Stimulated activated naive CD4-positive, alpha-beta T cell (primary cell): ENCODE measurements around the gene KCNK5.
A peak's percentile ranks its signal among the peaks of the same experiment; 100 is the strongest.

Experiments used
- DNase-seq, 6 experiments: peaks; one replicate each; lab custom pipeline; 2025; lab: John Stamatoyannopoulos, UW

Gene KCNK5, protein sequence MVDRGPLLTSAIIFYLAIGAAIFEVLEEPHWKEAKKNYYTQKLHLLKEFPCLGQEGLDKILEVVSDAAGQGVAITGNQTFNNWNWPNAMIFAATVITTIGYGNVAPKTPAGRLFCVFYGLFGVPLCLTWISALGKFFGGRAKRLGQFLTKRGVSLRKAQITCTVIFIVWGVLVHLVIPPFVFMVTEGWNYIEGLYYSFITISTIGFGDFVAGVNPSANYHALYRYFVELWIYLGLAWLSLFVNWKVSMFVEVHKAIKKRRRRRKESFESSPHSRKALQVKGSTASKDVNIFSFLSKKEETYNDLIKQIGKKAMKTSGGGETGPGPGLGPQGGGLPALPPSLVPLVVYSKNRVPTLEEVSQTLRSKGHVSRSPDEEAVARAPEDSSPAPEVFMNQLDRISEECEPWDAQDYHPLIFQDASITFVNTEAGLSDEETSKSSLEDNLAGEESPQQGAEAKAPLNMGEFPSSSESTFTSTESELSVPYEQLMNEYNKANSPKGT

DNA sequence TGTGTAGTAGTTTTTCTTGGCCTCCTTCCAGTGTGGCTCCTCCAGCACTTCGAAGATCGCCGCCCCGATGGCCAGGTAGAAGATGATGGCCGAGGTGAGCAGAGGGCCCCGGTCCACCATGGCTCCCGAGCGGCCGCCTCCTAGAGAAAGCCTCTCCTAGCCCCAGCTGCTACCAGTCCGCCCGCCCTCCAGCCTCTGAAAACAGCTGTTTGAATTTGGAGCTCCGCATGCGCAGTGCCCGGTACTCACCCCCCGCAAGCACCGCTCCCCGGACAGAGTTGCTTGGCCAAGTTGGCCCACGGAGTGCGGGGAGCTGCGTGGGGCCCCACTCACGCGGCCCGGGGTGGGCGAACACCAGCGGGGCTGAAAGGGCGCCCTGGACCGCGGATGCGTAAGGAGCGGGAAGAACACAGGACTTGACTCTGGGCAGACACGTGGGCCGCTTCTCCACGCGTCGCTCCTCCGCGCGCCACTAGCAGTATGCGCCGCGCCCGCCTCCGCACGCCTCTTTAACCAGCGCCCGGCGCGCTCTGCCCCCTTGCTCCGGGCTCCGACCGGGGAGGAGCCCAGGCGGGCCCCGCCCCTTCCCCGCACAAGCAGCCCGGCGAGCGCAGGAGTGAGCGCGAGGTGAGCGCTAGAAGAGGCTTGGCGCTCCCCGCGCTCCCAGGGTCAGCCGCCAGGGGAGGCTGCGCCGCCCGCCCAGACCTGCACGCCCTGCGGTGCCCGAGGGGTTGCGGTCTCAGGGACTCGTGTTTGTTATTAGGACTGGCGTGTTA lies at the start of gene KCNK5:
TSS of gene KCNK5 (minus strand) at position 484 of the 776 bp plus-strand sequence. CDS start at position 120, 364 bp downstream.
- peak in 5 of 6 experiments; percentile 14 to 42 (median 25) for DNase-seq

DNA sequence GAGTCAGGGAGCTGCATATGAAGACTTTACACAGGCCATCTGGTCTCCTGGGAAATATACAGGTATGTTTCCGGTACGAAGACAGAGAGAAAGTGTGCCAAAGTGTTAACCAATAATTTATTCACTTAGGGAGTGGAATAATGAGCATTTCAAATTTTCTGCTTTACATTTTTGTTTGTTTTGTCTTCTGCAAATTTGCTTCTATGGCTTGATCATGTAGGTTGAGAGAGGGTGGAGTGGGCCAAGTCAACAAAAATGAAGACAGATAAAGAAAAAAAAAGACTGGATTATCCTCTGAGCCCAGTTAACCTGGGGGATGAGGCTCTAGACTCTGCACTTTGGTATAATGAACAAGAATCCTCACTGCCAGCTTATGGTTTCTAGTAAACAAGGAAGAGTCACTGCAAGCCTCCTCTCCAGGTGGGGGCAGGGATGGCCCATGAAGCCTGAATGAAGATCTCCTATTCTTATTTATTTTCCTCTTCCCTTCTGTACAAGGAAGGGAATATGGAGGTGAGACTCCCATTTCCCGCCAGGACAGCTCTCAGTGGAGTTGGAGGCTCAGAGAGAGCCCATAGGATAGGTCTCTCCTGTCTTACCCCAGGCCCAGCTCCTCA lies 47.2 kb upstream of the KCNK5 start:
- DNase-seq, result no peak

DNA sequence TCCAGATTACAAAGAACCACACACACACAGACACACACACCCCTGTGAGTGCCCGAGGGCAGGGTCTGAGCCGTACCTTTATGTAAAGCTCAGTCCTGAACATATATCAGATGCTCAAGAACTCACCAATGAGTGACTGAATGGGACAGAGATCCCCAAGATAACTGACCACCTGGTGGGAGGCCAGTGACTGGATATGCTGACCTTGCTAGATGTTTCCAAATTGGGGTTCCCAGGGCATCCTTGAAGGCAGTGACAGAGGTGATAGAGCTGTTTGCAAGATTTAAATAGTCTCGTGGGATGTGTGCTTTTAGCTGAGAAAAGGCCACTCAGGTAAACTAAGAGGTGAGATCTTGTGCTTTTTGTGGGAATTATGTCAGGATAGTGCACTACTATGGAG lies 45.6 kb upstream of the KCNK5 start:
- DNase-seq, result no peak

GRCh38 chr6:39274471-39274870 lies 45.2 kb upstream of the KCNK5 start:
- no peak for DNase-seq

GRCh38 chr6:39273406-39273821 lies 44.1 kb upstream of the KCNK5 start:
- DNase-seq, result no peak

GRCh38 chr6:39269961-39270360 lies 40.7 kb upstream of the KCNK5 start:
- no peak for DNase-seq

DNA sequence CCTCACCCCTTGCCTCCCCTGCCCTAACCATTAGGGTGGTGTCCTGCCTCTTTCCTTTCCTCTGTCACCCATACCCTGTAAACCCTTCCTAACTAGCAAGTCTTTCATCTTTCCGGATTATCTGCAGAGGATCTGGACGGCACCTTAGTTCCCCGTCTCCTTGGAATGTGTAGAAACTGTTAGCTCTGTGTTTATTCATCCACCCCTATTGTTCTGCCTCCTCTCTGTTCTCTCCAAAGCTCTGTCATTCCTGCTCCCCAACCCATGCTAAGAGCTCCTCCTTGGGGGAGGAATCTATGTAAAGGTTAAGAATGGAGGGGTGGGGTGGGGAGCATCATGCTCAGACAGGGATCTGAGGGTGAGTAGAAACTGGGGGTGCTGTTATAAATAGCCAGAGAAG lies 39.4 kb upstream of the KCNK5 start:
- DNase-seq, result no peak

DNA sequence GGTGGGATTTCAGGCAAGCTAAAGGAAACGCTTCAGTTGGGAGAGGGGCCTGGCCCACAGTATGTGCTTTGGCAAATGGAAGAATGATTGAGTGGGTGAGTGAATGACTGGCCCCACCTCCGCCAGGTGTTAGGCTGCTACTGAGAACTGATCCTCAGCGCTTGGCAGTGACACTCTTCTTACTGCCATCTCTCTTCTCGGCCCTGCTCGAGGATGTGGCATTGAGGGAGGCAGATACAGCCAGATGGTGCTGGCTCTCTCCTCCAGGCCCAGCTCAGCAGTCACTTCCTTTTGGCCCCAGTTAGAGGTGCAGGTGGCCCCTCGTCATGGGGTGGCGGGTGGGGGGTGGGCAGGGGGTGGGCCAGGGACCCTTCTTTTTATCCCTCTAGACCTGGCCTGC lies 38.9 kb upstream of the KCNK5 start:
- no peak for DNase-seq

DNA sequence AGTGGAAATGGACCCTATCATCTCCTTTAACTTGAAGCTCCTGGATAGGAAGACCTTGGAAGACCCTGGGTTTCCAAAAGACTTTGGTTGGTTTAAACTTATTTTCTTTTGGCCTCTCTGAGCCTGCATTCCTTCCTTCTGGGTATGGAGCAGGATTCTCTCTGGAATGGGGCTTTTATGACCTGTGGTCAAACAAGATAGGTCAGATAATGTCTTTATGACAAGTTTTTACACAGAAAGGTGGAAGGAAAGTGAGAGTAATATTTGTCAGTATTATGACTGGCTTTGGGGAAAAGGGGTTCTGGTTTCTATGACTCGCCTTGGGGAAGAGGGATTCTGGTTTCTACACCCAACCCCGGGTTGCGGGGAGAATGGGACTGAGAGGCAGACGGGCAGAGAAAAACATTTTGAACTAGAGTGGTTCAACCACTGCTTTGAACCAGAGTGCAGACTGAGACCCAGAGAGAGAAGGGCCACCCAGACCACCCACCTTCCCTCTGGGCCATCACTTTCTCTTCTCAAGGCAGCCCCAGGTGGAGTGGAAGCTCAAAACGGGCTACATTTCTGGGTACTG lies 37.6 kb upstream of the KCNK5 start:
- DNase-seq, result no peak

- DNase-seq, result no peak
Observed at GRCh38 chr6:39266375-39266774, 37.1 kb upstream of the KCNK5 start.

- no peak for DNase-seq
Observed at GRCh38 chr6:39263303-39264037, 34.2 kb upstream of the KCNK5 start.

- no peak for DNase-seq
Observed at GRCh38 chr6:39261751-39262150, 32.5 kb upstream of the KCNK5 start.

GRCh38 chr6:39260953-39261352 lies 31.7 kb upstream of the KCNK5 start:
- no peak for DNase-seq

- no peak for DNase-seq
Observed at GRCh38 chr6:39260456-39260855, 31.2 kb upstream of the KCNK5 start.

- DNase-seq, result no peak
Observed at GRCh38 chr6:39256294-39256940, 27.1 kb upstream of the KCNK5 start.

DNA sequence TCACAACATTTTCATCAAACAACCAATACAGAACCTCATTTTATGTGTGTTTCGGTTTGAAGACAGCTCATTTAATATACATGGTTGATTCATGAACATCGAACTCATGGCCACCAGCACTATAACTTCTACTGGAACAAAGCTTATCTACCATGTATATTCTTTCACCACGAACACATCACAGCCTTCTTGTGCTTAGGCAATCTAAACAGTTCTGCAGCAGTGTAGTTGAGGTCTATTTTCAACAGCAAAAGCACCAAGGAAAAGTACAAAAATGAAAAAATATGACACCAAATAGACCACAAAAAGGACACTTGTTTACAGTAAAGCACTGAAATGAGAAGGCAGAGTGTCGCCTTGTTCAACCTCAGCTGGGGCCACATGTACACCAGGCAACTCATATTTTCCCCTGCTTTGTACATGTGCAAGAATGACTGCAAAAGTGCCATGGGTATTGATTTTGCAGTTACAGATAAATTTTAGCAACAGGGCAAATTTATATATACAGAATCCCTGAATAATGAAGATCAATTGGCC lies 25.8 kb upstream of the KCNK5 start:
- DNase-seq, result no peak

DNA sequence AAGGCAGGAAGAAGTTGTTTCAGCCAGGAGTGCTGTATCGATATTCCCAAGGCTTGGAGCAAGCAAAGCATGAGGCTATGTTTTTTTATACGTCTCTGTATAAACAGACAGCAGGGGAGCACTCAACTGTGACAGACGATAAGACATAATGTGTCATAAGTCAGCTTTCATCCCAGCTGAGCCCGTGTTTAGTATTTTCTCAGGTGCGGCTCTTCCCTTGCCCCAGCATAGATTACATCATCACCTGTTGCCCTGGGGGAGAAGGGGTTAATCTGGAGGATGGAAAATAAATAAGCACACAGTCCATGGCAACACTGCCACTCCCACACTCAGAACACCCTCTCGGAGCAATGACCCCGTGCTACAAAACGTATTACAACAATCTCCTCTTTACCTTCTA lies 22.1 kb upstream of the KCNK5 start:
- DNase-seq, result no peak

GRCh38 chr6:39250507-39250906 lies 21.2 kb upstream of the KCNK5 start:
- no peak for DNase-seq

- no peak for DNase-seq
Observed at GRCh38 chr6:39249278-39249677, 20.0 kb upstream of the KCNK5 start.

GRCh38 chr6:39247667-39248194 lies 18.5 kb upstream of the KCNK5 start:
- no peak for DNase-seq

DNA sequence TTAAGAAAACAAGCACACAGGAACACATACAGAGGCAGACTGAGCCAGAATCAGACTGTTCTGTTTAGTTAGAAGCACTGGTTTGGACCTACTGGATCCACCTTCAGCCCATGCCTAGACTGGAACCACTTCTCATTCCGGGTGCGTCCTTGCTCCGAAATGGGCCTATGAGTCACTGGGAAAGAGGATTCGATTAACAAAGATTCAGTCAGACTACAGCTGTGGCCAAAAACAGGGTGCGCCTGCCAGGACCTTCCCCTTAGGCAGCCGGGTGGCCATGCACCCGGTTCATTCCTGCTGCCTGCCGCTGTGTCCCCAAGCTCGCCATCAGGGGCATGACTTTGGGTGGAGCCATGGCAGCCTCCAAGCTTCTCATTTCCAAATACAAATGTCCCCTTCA lies 14.5 kb upstream of the KCNK5 start:
- no peak for DNase-seq
